ENCODE data around the gene ODAPH.
"Not testable (repeated sequence)": the region's sequence is repeated elsewhere in the genome, so short reads cannot be mapped to it uniquely, and the experiment has no call there.

GRCh38 chr4:75544220-75544619, 11.6 kb upstream of the ODAPH start:
- not testable (repeated sequence) for TF ChIP-seq CTCF (IDR thresholded peaks at IDR 0.05; ENCODE audit: borderline replicate concordance, extremely low read depth, low read length, poor library complexity, severe bottlenecking); EZH2 (IDR thresholded peaks at IDR 0.05; ENCODE audit: borderline replicate concordance, low read depth, low read length, severe bottlenecking)

Measured in DND-41 (cell line).